Adrenal gland (tissue), 12 donors: ENCODE results near the gene ZNF827. TPM values are rescaled to one million over a fixed set of nuclear protein-coding genes. Genes with fewer than 3 reads are reported as not detected.

Source experiments
- DNase-seq, 7 donors: peaks; one replicate each; pipeline ENCODE4 v3.0.0-alpha.2; 2019 to 2020
- H3K27ac ChIP-seq, 5 donors: fragments of 200-600 bp; sonication (generic) in 4 of 5; 1 replicate in 3 of 5; 2 replicates in 2 of 5; pipeline versions ENCODE4 v1.5.1 to v1.8.0; 2016 to 2020; ENCODE audit warnings: mild to moderate bottlenecking in 1 of 5
- H3K27me3 ChIP-seq: fragments of 200-600 bp; 2 replicates; pipeline ENCODE4 v1.8.0; 2021
- H3K36me3 ChIP-seq, 2 donors: fragments of 200-600 bp; replicated peaks in 1 of 2; 1 replicate in 1 of 2; 2 replicates in 1 of 2; pipeline versions ENCODE4 v1.5.1 to v1.8.0; 2018 to 2022
- H3K4me1 ChIP-seq, 2 donors: fragments of 200-600 bp; replicated peaks in 1 of 2; 1 replicate in 1 of 2; 2 replicates in 1 of 2; pipeline versions ENCODE4 v1.5.1 to v1.8.0; 2018 to 2021
- H3K4me3 ChIP-seq, 4 donors: fragments of 200-600 bp; sonication (generic) in 3 of 4; one replicate each; pipeline ENCODE4 v1.5.1; 2016 to 2018
- H3K9me3 ChIP-seq, 3 donors: fragments of 200-600 bp; sonication (generic) in 1 of 3; replicated peaks in 1 of 3; 1 replicate in 2 of 3; 2 replicates in 1 of 3; pipeline versions ENCODE4 v1.5.1 to v1.8.0; 2016 to 2021
- POLR2A ChIP-seq, 2 donors: fragments of 450-650 bp; IDR thresholded peaks; one replicate each; pipeline ENCODE4 v1.6.1; 2017; ENCODE audit warnings: antibody characterized with exemption in 2 of 2, mild to moderate bottlenecking in 2 of 2, moderate library complexity in 1 of 2
- WGBS, 4 donors: extraction: QIAGEN DNeasy Blood & Tissue Kit in 2 of 4; methylation state at CpG; one replicate each; pipeline versions ENCODE4 v1.1.5 to v1.1.7; 2013 to 2017; 5-methylcytosine and 5-hydroxymethylcytosine counted together
- intact Hi-C, 2 donors: fragments of 100-400 bp; cut with DNase I; formaldehyde crosslinking; loops; one replicate each; pipeline versions ENCODE4 v1.14.1 to v1.15.0; 2022 to 2023
- polyA plus RNA-seq, 3 donors: library from polyadenylated mRNA; stranded (reverse); fragments of 200-250 nt in 2 of 3; fragments of 350-450 nt in 1 of 3; fragmentation: Illumina TruSeq in 1 of 3; extraction: RNeasy Lipid Tissue Mini Kit (QIAGEN cat#74804) in 1 of 3; gene quantifications; one replicate each; pipeline ENCODE4 v1.2.3, GENCODE V29; 2013 to 2014
- total RNA-seq, 9 donors: library from RNA; depleted of rRNA in 4 of 9; stranded (reverse); fragments of >200 nt in 4 of 9; fragments of 120-200 nt in 1 of 9; fragmentation: NEBNext Ultra II Directional in 1 of 9; extraction: Animal tissue kit (Norgen Biotek cat#: 25700) in 1 of 9; gene quantifications; one replicate each; pipeline versions ENCODE4 v1.1.0 to v1.2.4, GENCODE V29; 2013 to 2023
- TF ChIP-seq, protein P1 (sequence below), 6 experiments: fragments of 450-650 bp in 4 of 6; fragments of 200-600 bp in 2 of 6; sonication (generic) in 1 of 6; IDR thresholded peaks; 1 replicate in 5 of 6; 2 replicates in 1 of 6; pipeline versions ENCODE4 v1.5.1 to v1.8.0; 2016 to 2021; ENCODE audit warnings: antibody characterized with exemption in 6 of 6, mild to moderate bottlenecking in 2 of 6, moderate library complexity in 1 of 6
- donor health status: healthy with polysubstance abuse.
- donor health status: Bipolar disorder and iron deficiency.
- donor health status: DM: yes; HTN: yes; CAD: no.
- donor health status: DM: no; HTN: no; CAD: no.
- donor health status: DM: no; HTN: no; CAD: no.
- donor health status: DM: yes; HTN: yes; CAD: no.

ZNF827 gene
- total and polyA plus RNA-seq, 12 donors: 8.0 to 37.1 (median 22.7) TPM

DNA sequence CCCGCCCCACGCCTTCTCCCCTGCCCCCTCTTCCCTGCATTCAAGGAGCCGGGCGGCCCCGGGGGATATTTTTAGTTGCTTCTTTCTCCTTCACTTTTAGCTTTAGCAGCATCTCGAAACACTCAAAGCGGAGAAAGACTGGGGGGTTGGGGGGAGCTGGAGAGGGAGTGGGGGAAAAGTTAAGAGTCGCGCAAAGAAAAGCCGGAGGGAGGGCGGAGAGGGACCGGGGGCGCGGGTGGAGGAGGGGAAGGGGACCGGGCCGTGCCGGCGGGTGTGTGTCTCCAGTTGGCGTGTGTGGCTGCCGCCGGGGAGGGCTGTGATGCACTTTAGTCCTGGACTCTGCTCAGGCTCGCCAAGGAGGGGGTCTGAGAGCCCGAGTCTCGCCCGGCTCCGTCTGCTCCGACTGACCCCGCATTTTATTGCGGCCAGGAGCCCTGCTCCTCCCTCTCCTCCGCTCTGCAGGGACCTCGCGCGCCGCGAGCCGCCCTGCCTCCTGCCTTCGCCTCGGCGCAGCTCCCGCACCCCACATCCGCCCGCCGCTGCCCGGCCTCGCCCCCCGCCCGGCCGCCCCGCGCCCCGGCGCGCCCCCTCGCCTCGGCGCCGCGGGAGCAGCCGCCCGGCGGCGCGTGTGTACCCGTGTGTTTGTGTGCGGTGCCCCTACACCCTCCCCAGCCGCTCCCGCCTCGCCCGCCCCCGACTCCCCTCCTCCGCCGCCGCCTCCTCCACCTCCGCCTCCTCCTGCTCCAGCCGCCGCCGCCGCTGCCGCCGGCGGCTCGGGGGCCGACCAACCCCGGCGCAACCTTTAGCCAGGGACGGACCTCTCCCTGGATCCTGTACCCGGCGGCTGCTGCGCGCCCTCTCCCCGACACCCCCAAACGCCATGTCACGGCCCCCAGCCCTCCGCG lies 1.4 kb downstream of the ZNF827 start:
- H3K9me3 ChIP-seq: no peaks in the 10 kb centered on the region
- intact Hi-C loops: loop anchor here in 1 of 2 donors (5.0 to 10.0 kb wide), 2 partner anchors 50 to 92 kb away; no protein-coding TSS in a partner anchor
- WGBS, 4 donors: 0 to 1% (median 0%) methylated on average over 22 to 95 of the region's 95 CpGs

DNA sequence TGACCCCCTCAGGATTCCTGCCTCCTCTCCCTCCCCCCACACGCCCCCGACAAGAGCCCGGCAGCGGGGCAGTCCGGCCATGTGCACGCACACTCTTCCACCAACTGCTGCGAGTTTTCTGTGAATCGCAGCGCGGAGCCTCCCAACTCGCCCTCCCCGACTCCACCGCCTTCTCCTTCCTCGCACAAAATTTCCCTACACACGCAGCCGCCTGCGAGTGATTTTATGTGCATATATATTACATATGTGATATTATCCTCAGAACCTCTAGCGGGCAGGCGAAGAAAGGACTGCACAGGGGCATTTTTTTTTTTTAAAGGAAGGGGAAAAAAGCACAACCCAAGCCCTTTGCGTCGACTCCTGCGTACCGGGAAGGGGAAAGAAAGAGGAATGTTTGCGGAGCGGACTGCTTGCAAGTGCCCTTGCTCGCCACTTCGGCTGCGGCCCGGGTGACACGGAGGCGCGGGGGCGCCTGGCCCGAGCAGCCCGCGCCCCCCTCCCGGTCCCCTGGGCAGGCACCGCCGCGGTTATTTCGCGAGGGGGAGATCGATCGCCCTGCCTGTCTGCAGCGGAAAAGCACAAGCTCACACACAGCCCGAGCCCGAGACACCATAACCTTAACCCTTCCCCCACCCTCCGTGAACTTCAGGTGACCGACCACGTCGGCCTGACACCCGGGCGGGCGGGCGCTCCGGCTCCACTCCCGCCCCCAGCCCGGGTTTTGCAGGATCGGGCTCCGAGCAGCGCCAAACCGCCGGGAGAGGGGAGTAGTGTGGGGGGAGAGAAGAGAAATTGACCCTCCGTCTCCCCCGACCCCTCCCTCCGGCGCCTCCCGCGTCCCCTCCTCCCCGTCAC lies 2.3 kb downstream of the ZNF827 start:
- Histone ChIP-seq H3K9me3 (no peaks in the 10 kb centered on the region), H3K36me3 (no peaks in the 10 kb centered on the region), H3K27ac (peak overlapping the region; percentile 82 to 95 (median 87)), H3K4me1 (peaks cover 5 to 46% of the 10 kb centered on the region in 2 donors), H3K27me3 (no peaks in the 10 kb centered on the region), H3K4me3 (peak overlapping the region; percentile 62 to 80 (median 66))
- peak in 1 of 2 donors; percentile 63 for TF ChIP-seq POLR2A (IDR thresholded peaks at IDR 0.05)
- TF ChIP-seq, protein P1, sequence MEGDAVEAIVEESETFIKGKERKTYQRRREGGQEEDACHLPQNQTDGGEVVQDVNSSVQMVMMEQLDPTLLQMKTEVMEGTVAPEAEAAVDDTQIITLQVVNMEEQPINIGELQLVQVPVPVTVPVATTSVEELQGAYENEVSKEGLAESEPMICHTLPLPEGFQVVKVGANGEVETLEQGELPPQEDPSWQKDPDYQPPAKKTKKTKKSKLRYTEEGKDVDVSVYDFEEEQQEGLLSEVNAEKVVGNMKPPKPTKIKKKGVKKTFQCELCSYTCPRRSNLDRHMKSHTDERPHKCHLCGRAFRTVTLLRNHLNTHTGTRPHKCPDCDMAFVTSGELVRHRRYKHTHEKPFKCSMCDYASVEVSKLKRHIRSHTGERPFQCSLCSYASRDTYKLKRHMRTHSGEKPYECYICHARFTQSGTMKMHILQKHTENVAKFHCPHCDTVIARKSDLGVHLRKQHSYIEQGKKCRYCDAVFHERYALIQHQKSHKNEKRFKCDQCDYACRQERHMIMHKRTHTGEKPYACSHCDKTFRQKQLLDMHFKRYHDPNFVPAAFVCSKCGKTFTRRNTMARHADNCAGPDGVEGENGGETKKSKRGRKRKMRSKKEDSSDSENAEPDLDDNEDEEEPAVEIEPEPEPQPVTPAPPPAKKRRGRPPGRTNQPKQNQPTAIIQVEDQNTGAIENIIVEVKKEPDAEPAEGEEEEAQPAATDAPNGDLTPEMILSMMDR (IDR thresholded peaks at IDR 0.05): peak in 4 of 6 experiments; percentile 16 to 41 (median 21)
- 0 to 1% (median 1%) methylated on average over 32 to 70 of the region's 70 CpGs for WGBS, 4 donors
- intact Hi-C loops: loop anchor here in 1 of 2 donors (5.0 to 10.0 kb wide), 2 partner anchors 49 to 92 kb away; no protein-coding TSS in a partner anchor
- DNase-seq: peak; percentile 73 to 82 (median 74)

More for the DNA sequence above, 1.4 kb downstream of the ZNF827 start:
- H3K27ac ChIP-seq: peak overlapping the region; percentile 82 to 95 (median 87)
- peaks cover 5 to 39% of the 10 kb centered on the region in 2 donors for H3K4me1 ChIP-seq
- DNase-seq: peak; percentile 60 to 80 (median 75)
- H3K4me3 ChIP-seq: peak overlapping the region; percentile 62 to 80 (median 66)
- TF ChIP-seq POLR2A (IDR thresholded peaks at IDR 0.05): peak in 1 of 2 donors; percentile 54
- TF ChIP-seq, protein P1 (IDR thresholded peaks at IDR 0.05): peak in 1 of 6 experiments; percentile 4
- H3K36me3 ChIP-seq: no peaks in the 10 kb centered on the region
- H3K27me3 ChIP-seq: no peaks in the 10 kb centered on the region

DNA sequence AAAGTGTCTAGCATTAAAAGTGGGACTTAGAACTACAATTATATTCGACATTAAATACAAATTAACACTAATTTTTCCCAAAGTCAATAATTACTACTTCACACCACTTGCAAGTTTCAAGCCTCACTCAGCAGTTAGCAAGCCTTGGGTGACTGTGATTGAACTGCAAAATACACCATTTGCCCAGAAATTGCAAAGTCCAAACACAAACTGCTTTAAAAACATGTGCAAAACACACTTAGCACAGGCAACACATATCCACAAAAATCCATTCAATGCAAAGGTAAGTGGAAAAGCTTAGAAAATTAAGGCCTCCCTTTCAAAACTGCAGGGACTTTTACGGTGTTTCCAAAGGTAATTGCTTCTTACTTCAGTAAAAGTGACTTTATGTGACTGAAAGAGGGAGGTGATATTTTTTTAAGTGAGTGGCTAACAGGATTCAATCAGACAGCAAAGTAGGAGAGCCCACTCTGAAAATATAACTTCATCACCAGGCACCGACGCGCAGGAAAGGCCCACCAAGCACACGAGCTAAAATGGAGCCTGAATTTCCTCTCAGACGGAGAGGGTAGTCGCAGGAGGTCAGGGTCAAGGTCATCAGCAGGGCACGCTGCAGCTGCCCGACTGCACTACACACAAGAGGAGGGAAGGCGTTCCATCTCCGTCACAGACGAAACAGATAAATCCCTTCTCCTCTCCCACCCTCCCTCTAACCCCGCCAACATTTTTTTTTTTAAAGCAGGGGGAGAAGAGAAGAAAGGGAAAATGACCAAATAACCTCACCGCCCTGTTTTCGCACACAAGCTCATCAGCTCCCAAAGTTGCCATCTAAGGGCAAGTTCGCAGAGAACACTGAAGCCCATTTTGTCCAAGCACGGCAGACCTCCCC lies 3.1 kb downstream of the ZNF827 start:
- Histone ChIP-seq H3K27ac (peak overlapping the region; percentile 82 to 95 (median 87)), H3K36me3 (no peaks in the 10 kb centered on the region), H3K4me3 (peak overlapping the region in 2 of 4 donors; percentile 62 to 70), H3K4me1 (peaks cover 9 to 55% of the 10 kb centered on the region in 2 donors), H3K9me3 (no peaks in the 10 kb centered on the region), H3K27me3 (no peaks in the 10 kb centered on the region)
- intact Hi-C loops: loop anchor here in 1 of 2 donors (5.0 to 10.0 kb wide), 2 partner anchors 48 to 91 kb away; no protein-coding TSS in a partner anchor
- peak; percentile 50 to 80 (median 74) for DNase-seq
- WGBS, 4 donors: 7 to 11% (median 9%) methylated on average over 17 to 18 of the region's 18 CpGs
- TF ChIP-seq, protein P1 (IDR thresholded peaks at IDR 0.05): no peak
- TF ChIP-seq POLR2A (IDR thresholded peaks at IDR 0.05): peak in 1 of 2 donors; percentile 45
